HepG2 (cell line): Measurements from ENCODE around the gene CARTPT. TPM values are rescaled to one million over a fixed set of nuclear protein-coding genes. Genes with fewer than 3 reads are reported as not detected.

ENCODE experiments used
- ATAC-seq: fragments of 200-7000 bp; cut with Tn5 transposase; 3 replicates; pipeline ENCODE4 v1.9.1; 2020; ENCODE audit warnings: mild to moderate bottlenecking, moderate library complexity
- BruUV-seq: library from RNA; stranded (reverse); fragments of 400-500 nt; replicated peaks from 2 replicates; lab custom pipeline; 2021; lab: Mats Ljungman, UMichigan
- CTCF ChIA-PET: fragments of 300-600 bp; formaldehyde crosslinking; extraction: SDS; loops from one replicate; lab custom pipeline; 2021; ENCODE audit warnings: low total read pairs, inconsistent platforms, low intra/inter-chr PET ratio; lab: Yijun Ruan, JAX
- POLR2A ChIA-PET: fragments of 350-600 bp; sonication (Branson Sonifier 250); formaldehyde crosslinking; loops from one replicate; lab custom pipeline; 2020; ENCODE audit warnings: antibody characterized with exemption, inconsistent platforms; lab: Yijun Ruan, JAX
- DNase-seq: peaks from one replicate; pipeline ENCODE4 v3.0.0-alpha.2; 2015; ENCODE audit warnings: low spot score
- FAIRE-seq: peaks from 3 replicates; lab custom pipeline; 2011; peaks lifted over from hg19 to GRCh38; lab: Jason Lieb, UNC
- H2AFZ ChIP-seq: one replicate; pipeline ENCODE4 v1.6.1; 2011; ENCODE audit warnings: low read length, inconsistent platforms
- H3K27ac ChIP-seq: fragments of 300-600 bp; 3 replicates; pipeline ENCODE4 v1.8.0; 2011; ENCODE audit warnings: mixed run types, mild to moderate bottlenecking, mixed read lengths, low read length, inconsistent platforms; ENCODE audit not compliant: insufficient read depth; ENCODE audit errors: extremely low read length
- H3K27me3 ChIP-seq, 2 experiments: fragments of 200-600 bp in 1 of 2; 2 replicates in 1 of 2; 3 replicates in 1 of 2; pipeline versions ENCODE4 v1.6.0 to v1.8.0; 2011; ENCODE audit warnings: low read length in 2 of 2, mild to moderate bottlenecking in 2 of 2, moderate library complexity in 2 of 2, inconsistent platforms in 1 of 2; ENCODE audit not compliant: insufficient read depth in 2 of 2, control insufficient read depth in 1 of 2
- H3K36me3 ChIP-seq, 2 experiments: fragments of 200-600 bp in 1 of 2; replicated peaks in 1 of 2; 2 replicates in 1 of 2; 3 replicates in 1 of 2; pipeline versions ENCODE4 v1.5.1 to v1.8.0; 2011; ENCODE audit warnings: low read length in 2 of 2, inconsistent platforms in 1 of 2; ENCODE audit not compliant: insufficient read depth in 2 of 2, control insufficient read depth in 1 of 2
- H3K4me1 ChIP-seq: 2 replicates; pipeline ENCODE4 v1.5.1; 2012; ENCODE audit warnings: low read length, inconsistent platforms; ENCODE audit not compliant: insufficient read depth
- H3K4me2 ChIP-seq: 2 replicates; pipeline ENCODE4 v1.6.0; 2011; ENCODE audit warnings: low read depth, low read length, inconsistent platforms
- H3K4me3 ChIP-seq, 3 experiments: fragments of 200-600 bp in 1 of 3; sonication (generic), shearing (Covaris generic) in 1 of 3; replicated peaks in 1 of 3; 2 replicates each; pipeline ENCODE4 v1.5.1; 2011 to 2016; ENCODE audit warnings: low read length in 3 of 3, inconsistent platforms in 2 of 3, low read depth in 2 of 3, mild to moderate bottlenecking in 2 of 3, control low read depth in 1 of 3, mixed read lengths in 1 of 3; ENCODE audit not compliant: insufficient read depth in 1 of 3
- H3K79me2 ChIP-seq: one replicate; pipeline ENCODE4 v1.6.1; 2011; ENCODE audit warnings: low read length, inconsistent platforms; ENCODE audit not compliant: insufficient read depth
- H3K9ac ChIP-seq: 2 replicates; pipeline ENCODE4 v1.6.0; 2011; ENCODE audit warnings: mild to moderate bottlenecking, low read depth, low read length, inconsistent platforms; ENCODE audit not compliant: insufficient read depth
- H3K9me3 ChIP-seq: 2 replicates; pipeline ENCODE4 v1.5.1; 2012; ENCODE audit warnings: mild to moderate bottlenecking, low read length
- H4K20me1 ChIP-seq: 2 replicates; pipeline ENCODE4 v1.6.0; 2011; ENCODE audit warnings: inconsistent platforms, mild to moderate bottlenecking, low read length, moderate library complexity; ENCODE audit not compliant: insufficient read depth
- ADNP ChIP-seq: sonication (generic); formaldehyde crosslinking; IDR thresholded peaks from 2 replicates; pipeline ENCODE4 v1.4.0; 2020; ENCODE audit warnings: missing genetic modification reagents
- ATAD3A ChIP-seq: sonication (generic); formaldehyde crosslinking; IDR thresholded peaks from 2 replicates; pipeline ENCODE4 v1.4.0; 2020; ENCODE audit warnings: missing genetic modification reagents
- FOXK1 ChIP-seq: sonication (generic); formaldehyde crosslinking; IDR thresholded peaks from 2 replicates; pipeline ENCODE4 v1.4.0; 2020; ENCODE audit warnings: low read depth, missing genetic modification reagents, borderline replicate concordance
- FOXM1 ChIP-seq: sonication (generic); formaldehyde crosslinking; IDR thresholded peaks from 2 replicates; pipeline ENCODE4 v1.5.0; 2020; ENCODE audit warnings: missing genetic modification reagents
- GTF3A ChIP-seq: sonication (generic); formaldehyde crosslinking; conservative IDR thresholded peaks from 2 replicates; pipeline ENCODE4 v1.4.0; 2020; ENCODE audit warnings: mild to moderate bottlenecking, missing genetic modification reagents
- HMG20A ChIP-seq: IDR thresholded peaks from 2 replicates; pipeline ENCODE4 v1.6.1; 2016; ENCODE audit warnings: borderline replicate concordance
- NFKBIZ ChIP-seq: IDR thresholded peaks from 2 replicates; pipeline ENCODE4 v1.6.1; 2018; ENCODE audit warnings: missing genetic modification reagents, missing compliant biosample characterization
- SAP130 ChIP-seq: IDR thresholded peaks from 2 replicates; pipeline ENCODE4 v1.6.1; 2016; ENCODE audit warnings: low read depth
- SIX1 ChIP-seq: sonication (generic); formaldehyde crosslinking; IDR thresholded peaks from 2 replicates; pipeline ENCODE4 v1.4.0; 2020; ENCODE audit warnings: missing genetic modification reagents, borderline replicate concordance
- SPEN ChIP-seq: sonication (generic); formaldehyde crosslinking; IDR thresholded peaks from 2 replicates; pipeline ENCODE4 v1.5.1; 2020; ENCODE audit warnings: low read depth, mild to moderate bottlenecking, missing genetic modification reagents
- TMF1 ChIP-seq: sonication (generic); formaldehyde crosslinking; IDR thresholded peaks from 2 replicates; pipeline ENCODE4 v1.8.1; 2022; ENCODE audit warnings: low read depth, missing genetic modification reagents
- TP53 ChIP-seq: sonication (generic); formaldehyde crosslinking; conservative IDR thresholded peaks from 2 replicates; pipeline ENCODE4 v1.4.0; 2020; ENCODE audit warnings: missing genetic modification reagents
- ZNF354B ChIP-seq: sonication (generic); formaldehyde crosslinking; IDR thresholded peaks from 2 replicates; pipeline ENCODE4 v1.8.0; 2022; ENCODE audit warnings: mild to moderate bottlenecking, missing genetic modification reagents
- ZNF510 ChIP-seq: sonication (generic); formaldehyde crosslinking; IDR thresholded peaks from 2 replicates; pipeline ENCODE4 v1.4.0; 2020; ENCODE audit warnings: low read depth, mild to moderate bottlenecking, missing genetic modification reagents
- ZNF674 ChIP-seq: sonication (generic); formaldehyde crosslinking; IDR thresholded peaks from 2 replicates; pipeline ENCODE4 v1.5.0; 2020; ENCODE audit warnings: low read depth, mild to moderate bottlenecking, missing genetic modification reagents
- ZSCAN30 ChIP-seq: sonication (generic); formaldehyde crosslinking; IDR thresholded peaks from 2 replicates; pipeline ENCODE4 v1.5.0; 2020; ENCODE audit warnings: mild to moderate bottlenecking, missing genetic modification reagents
- WGBS: methylation state at CpG from one replicate; pipeline ENCODE4 v1.1.6; 2017; ENCODE audit warnings: low lambda C conversion rate; 5-methylcytosine and 5-hydroxymethylcytosine counted together
- in situ Hi-C: cut with HindIII; loops from 2 replicates; pipeline ENCODE4 v1.10.0; 2017; ENCODE audit warnings: low pct_unique_long_range_greater_than_20kb; ENCODE audit not compliant: extremely low pct_ligation_motif_present
- intact Hi-C: fragments of 100-400 bp; cut with micrococcal nuclease; formaldehyde crosslinking; loops from one replicate; pipeline ENCODE4 v1.10.0; 2022; ENCODE audit not compliant: unreplicated experiment
- polyA plus RNA-seq, 8 experiments: library from polyadenylated mRNA; depleted of rRNA in 3 of 8; stranded (reverse) in 7 of 8; unstranded in 1 of 8; fragments of >200 nt; fragmentation: Illumina TruSeq in 4 of 8; extraction: Trizol in 4 of 8; gene quantifications; 2 replicates each; pipeline versions ENCODE4 v1.2.1 to v1.2.3, GENCODE V29; 2011 to 2016; ENCODE audit warnings: low read depth in 4 of 8, missing spikeins in 1 of 8, mixed read lengths in 1 of 8; ENCODE audit not compliant: insufficient read depth in 1 of 8
- total RNA-seq, 5 experiments: library from RNA; depleted of rRNA; stranded (reverse); fragments of >200 nt; fragmentation: Illumina TruSeq; extraction: Trizol; gene quantifications; 2 replicates each; pipeline ENCODE4 v1.2.3, GENCODE V29; 2016; ENCODE audit warnings: low read depth in 1 of 5
- TF ChIP-seq, protein P1 (sequence below): sonication (generic); formaldehyde crosslinking; IDR thresholded peaks from 2 replicates; pipeline ENCODE4 v1.4.0; 2020; ENCODE audit warnings: missing genetic modification reagents, borderline replicate concordance
- TF ChIP-seq, protein P2 (sequence below): sonication (generic); formaldehyde crosslinking; IDR thresholded peaks from 2 replicates; pipeline ENCODE4 v1.4.0; 2020; ENCODE audit warnings: missing genetic modification reagents

CARTPT gene
- total and polyA plus RNA-seq, 2 of the 13 experiments (the other 11 are each of a cell fraction or from before 2014, with no cell fraction given): not detected

DNA sequence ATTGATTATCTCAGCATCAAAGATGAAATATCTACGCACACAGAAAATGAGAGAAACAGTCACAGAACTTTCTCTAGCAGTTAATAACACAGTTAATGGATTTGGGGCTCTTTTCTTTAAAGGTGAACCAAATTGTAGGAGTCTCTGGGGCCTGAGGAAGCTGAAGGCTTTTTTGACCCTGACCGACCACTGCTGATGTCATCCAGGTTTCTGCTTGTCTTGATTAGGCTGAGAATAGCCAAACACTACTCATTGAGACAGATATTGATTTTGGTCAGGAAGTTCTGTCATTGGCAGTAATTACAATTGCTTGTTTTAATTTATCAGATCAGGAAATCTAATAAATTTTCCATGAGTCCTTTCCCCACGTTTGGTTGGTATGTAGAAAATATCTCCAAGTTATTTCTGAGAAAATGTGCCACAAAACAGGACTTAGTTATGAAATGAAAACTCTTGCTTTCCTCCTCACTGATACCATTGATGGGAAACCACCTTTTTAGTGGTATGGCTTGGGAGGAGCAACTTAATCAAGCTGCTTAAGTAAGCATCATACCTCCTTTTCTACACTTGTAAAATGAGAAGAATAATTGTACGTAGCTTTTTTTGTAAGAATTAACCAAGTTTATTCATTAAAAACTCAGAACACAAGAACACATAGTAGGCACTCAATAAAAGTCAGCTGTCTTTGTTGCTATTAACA, 19.7 kb downstream of the CARTPT start (continued):
- TF ChIP-seq ZSCAN30 (no peak), ATAD3A (CRISPR knock-in tag) (no peak), ADNP (CRISPR knock-in tag) (no peak), HMG20A (CRISPR knock-in tag) (no peak)

DNA sequence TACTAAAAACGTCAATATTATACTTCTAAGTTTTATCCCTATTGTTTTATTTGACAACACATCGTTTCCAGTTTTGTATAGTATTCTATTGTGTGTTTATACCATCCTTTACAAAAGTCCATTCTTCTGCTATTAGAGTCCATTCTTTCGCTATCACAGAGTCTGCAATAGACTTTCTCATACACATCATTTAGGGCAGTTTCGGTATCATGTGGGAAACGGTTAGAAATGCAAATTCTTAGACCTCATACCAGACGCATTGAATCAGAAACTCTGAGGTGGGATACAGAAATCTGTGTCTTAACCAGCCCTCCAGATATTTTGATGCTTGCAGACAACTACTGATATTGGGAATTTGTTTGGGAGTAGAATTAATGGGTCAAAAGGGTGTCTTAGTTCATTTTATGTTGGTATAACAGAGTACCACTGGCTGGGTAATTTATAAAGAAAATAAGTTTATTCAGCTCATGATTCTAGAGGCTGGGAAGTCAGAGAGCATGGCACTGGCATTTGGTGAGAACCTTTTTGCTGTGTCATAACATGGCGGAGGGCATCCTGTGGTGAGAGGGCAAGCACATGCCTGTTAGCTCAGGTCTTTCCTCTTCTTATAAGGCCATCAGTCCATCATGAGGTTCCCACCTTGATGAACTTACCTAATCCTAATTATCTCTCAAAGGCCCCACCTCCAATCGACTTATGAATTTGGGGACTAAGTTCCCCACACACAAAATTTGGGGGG, 21.1 kb downstream of the CARTPT start:
- POLR2A ChIA-PET: no interaction called here
- FAIRE-seq: no peak
- no peak for DNase-seq
- ATAC-seq: no peak
- WGBS: 32% methylated on average over 8 of the region's 8 CpGs
- Histone ChIP-seq H3K36me3 (no peaks in the 10 kb centered on the region), H2AFZ (no peak overlapping the region), H3K27ac (no peak overlapping the region), H3K4me2 (no peak overlapping the region), H3K4me1 (peaks cover 17% of the 10 kb centered on the region; the same call in 1 of the 2 replicates), H3K4me3 (no peak overlapping the region), H3K79me2 (no peaks in the 10 kb centered on the region), H3K27me3 (no peaks in the 10 kb centered on the region; a peak in 1 of 5 replicates), H4K20me1 (no peaks in the 10 kb centered on the region), H3K9ac (no peak overlapping the region), H3K9me3 (no peaks in the 10 kb centered on the region)
- CTCF ChIA-PET: no interaction called here
- no TSS peak for BruUV-seq
- intact Hi-C loops: no loop called here
- in situ Hi-C loops: no loop called here
- no peak for TF ChIP-seq NFKBIZ
- no peak for TF ChIP-seq ZNF354B
- no peak for TF ChIP-seq TMF1 (CRISPR knock-in tag)
- TF ChIP-seq ZNF674 (CRISPR knock-in tag): no peak
- TF ChIP-seq, protein P1, sequence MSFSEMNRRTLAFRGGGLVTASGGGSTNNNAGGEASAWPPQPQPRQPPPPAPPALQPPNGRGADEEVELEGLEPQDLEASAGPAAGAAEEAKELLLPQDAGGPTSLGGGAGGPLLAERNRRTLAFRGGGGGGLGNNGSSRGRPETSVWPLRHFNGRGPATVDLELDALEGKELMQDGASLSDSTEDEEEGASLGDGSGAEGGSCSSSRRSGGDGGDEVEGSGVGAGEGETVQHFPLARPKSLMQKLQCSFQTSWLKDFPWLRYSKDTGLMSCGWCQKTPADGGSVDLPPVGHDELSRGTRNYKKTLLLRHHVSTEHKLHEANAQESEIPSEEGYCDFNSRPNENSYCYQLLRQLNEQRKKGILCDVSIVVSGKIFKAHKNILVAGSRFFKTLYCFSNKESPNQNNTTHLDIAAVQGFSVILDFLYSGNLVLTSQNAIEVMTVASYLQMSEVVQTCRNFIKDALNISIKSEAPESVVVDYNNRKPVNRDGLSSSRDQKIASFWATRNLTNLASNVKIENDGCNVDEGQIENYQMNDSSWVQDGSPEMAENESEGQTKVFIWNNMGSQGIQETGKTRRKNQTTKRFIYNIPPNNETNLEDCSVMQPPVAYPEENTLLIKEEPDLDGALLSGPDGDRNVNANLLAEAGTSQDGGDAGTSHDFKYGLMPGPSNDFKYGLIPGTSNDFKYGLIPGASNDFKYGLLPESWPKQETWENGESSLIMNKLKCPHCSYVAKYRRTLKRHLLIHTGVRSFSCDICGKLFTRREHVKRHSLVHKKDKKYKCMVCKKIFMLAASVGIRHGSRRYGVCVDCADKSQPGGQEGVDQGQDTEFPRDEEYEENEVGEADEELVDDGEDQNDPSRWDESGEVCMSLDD (CRISPR knock-in tag): no peak
- TF ChIP-seq ZNF510 (CRISPR knock-in tag): no peak
- no peak for TF ChIP-seq SAP130 (CRISPR knock-in tag)
- TF ChIP-seq SPEN (CRISPR knock-in tag): no peak
- TF ChIP-seq FOXM1: no peak
- no peak for TF ChIP-seq TP53 (CRISPR knock-in tag)
- no peak for TF ChIP-seq GTF3A (CRISPR knock-in tag)
- TF ChIP-seq SIX1 (CRISPR knock-in tag): no peak
- TF ChIP-seq FOXK1 (CRISPR knock-in tag): no peak
- TF ChIP-seq, protein P2, sequence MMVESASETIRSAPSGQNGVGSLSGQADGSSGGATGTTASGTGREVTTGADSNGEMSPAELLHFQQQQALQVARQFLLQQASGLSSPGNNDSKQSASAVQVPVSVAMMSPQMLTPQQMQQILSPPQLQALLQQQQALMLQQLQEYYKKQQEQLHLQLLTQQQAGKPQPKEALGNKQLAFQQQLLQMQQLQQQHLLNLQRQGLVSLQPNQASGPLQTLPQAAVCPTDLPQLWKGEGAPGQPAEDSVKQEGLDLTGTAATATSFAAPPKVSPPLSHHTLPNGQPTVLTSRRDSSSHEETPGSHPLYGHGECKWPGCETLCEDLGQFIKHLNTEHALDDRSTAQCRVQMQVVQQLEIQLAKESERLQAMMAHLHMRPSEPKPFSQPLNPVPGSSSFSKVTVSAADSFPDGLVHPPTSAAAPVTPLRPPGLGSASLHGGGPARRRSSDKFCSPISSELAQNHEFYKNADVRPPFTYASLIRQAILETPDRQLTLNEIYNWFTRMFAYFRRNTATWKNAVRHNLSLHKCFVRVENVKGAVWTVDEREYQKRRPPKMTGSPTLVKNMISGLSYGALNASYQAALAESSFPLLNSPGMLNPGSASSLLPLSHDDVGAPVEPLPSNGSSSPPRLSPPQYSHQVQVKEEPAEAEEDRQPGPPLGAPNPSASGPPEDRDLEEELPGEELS (CRISPR knock-in tag): no peak
